ENCODE results near the gene SLITRK5.

Gene SLITRK5

GRCh38 chr13:87712012-87712411, 40.8 kb downstream of the SLITRK5 start:
- FAIRE-seq: no peak
- no peak for DNase-seq (ENCODE audit: insufficient read length, low spot score)
